HG02571 (cell line): Measurements from ENCODE around the gene HIGD1C.

Experiments
- ATAC-seq: cut with Tn5 transposase; IDR thresholded peaks from one replicate; pipeline ENCODE4 v1.9.1; 2021; ENCODE audit warnings: mild to moderate bottlenecking, moderate library complexity; ENCODE audit not compliant: unreplicated experiment

The HIGD1C gene

DNA sequence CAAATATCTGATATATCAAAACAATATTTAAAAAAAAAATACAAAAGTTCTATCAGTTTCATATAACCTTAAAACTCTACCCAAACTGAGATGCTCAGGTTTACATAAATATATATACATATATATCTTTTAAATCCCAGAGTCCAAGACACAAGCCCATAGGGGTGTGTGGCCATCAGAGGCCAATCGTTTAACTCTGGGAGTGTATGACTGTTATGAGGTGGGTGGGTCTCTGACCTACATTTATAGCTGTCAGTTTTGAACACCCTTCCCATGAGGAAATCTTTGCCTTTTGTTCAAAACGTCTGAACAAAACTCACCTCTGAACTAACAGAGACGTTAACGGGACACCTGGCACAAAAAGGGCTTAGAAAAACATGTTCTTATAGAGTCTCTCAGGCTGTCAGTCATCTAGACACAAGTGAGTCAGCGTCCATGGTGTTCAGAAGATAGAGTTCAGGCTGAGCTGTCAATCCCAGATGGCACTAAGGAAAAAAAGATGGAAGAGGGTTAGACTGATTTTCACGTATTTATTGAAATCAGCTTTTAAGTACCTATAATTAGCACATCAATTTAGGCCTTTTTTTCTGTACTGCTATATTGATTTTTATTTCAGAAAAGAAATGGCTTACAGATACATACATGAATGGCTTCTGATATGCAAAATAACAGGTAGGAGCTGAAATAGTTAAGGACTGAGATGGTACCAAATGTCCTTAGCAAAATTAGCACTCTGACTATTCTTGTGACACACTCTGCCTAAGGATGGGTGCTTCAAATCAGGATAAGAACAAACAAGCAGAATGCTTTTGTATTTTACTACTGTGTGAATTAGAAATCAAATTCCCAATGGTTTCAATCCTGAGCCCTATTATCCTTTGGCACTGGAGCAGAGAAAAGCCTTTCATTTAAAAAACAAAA is 29.2 kb downstream of the HIGD1C start:
- ATAC-seq, result no peak

- ATAC-seq, result no peak
These were observed 32.4 kb downstream of the HIGD1C start for GRCh38 chr12:50984586-50985298.

- ATAC-seq, result no peak
These were observed 33.0 kb downstream of the HIGD1C start for GRCh38 chr12:50985322-50985721.

DNA sequence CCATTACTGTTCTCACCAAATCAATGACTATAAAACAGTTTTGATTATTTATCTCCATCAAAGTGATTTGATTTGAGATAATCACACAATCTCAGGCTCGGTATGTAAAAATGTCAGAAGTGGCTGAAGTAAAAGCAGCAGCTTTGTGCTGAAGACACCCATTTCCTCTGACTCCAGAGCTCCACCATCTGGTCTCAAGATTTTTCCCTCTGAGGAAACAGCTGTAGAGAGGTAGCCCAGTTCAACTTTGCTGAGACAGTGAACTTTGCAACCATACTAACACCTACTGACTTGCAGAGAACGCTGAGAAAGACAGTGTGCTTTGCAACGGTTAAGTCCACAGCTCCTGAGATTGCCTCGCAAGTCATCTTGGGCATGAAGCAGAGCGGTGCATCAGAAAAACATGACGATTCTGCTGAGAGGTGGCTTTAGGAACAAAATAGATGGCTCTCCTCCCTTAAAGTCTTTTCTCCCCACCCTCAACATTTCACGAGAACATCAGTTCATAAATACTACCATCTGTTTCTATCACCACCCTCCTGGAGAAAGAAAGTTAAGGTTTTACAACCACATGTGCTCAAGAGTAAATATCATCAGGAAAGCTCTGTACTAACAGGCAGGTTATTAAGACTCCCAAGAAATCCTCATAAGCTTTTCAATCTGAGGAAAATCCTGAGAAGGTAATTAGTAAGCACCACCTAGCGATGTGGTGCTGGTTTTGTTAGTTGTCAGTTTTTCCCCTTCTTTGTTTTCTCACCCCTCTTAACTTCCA is 34.8 kb downstream of the HIGD1C start:
- ATAC-seq, result no peak

- ATAC-seq, result no peak
These were observed 35.7 kb downstream of the HIGD1C start for GRCh38 chr12:50988051-50988450.

- no peak for ATAC-seq
These were observed 36.5 kb downstream of the HIGD1C start for GRCh38 chr12:50988871-50989270.

GRCh38 chr12:50990147-50990727 is 37.9 kb downstream of the HIGD1C start:
- no peak for ATAC-seq

GRCh38 chr12:50990791-50991190 is 38.4 kb downstream of the HIGD1C start:
- ATAC-seq, result no peak

DNA sequence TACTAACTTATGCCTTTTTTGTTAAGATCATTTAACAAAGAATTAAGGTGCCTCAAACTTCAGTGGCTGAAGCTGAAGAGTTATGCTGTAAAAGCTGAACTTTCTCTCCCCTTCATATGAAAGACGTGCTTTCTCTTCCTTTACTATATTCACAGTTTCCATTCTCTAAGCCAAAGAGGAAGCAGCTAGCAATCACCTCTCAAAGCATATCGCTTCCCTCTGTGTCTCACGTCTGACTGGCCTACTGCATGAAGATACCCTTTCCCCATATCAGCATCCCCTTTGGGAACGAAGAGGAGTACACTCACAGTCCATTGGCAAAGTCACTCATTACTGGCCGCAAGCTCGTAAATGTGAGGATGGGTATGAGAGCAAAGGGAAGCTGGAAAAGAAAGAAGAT is 38.9 kb downstream of the HIGD1C start:
- no peak for ATAC-seq

DNA sequence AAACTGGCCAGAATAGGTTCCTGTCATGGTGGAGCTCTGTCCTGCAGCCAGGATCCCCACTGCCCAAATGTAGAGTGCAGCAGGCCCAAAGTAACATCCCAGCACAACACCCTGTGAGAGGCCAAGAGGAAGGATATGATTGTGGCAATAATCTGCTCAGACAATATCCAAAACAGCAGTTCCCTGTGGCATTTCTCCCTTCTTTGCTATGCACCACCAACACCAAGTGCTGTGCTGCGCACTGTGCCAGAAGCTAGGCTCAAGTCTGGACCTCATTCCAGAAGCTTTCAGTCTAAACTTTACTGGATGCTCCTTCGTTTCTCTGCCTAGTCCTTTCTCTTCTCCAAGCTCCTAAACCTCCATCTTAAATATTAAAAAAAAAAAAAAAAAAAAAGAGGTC is 40.5 kb downstream of the HIGD1C start:
- no peak for ATAC-seq

DNA sequence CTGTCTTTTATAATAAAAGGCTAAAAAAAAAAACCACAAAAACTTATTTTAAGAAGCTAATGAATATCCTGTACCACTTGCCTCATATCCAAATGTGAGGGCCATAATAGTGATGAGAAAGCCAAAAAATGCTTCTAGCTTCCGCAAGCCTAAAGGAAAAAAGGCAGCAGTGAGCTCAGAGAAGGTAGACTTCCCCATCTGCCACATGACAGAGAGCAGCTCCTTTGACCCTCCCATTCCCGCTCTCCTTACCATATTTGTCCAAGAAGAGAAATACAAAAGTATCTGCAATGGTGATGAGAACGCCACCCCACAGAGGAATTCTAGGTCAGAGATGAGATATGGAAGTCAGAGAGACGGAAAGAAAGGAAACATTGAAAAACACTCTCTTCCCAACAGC is 46.7 kb downstream of the HIGD1C start:
- no peak for ATAC-seq

- ATAC-seq, result no peak
These were observed 47.9 kb downstream of the HIGD1C start for GRCh38 chr12:51000245-51000644.

DNA sequence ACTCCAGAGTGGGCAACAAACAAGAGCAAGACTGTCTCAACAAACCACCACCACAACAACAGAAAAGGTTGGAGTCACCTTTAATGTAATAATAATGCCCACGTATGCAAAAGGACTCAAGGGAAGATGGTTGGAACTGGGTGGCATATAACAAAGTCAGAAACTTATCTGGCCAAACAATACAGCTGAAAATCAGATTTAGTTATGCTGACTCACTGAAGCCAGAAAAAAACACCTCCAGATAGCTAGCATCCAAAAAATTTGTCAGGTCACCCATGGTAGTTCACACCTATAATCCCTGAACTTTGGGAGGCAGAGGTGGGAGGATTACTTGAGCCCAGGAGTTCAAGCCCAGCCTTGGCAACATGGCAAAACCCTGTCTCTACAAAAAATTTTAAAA is 49.5 kb downstream of the HIGD1C start:
- no peak for ATAC-seq

DNA sequence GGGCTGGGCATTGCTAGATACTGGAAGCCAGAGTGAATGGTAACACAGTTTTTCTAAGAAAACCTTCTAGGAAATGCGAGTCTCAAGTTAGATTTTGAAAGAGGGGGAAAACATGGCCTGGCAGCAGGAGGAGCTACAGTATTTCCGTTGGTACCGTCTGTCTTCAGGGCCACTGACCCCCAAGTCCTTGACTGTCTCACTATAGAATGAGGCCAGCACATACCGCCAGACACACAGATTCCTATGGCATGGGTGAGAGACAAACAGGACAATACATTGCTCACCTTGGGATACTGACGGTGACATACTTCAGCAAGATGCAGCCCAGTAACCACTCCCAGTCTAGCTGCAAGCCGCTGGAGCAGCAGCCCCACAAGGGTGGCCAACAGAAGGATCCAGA is 52.2 kb downstream of the HIGD1C start:
- ATAC-seq, result no peak

- ATAC-seq, result no peak
These were observed 52.7 kb downstream of the HIGD1C start for GRCh38 chr12:51005030-51005429.

GRCh38 chr12:51005671-51006070 is 53.3 kb downstream of the HIGD1C start:
- ATAC-seq, result no peak

DNA sequence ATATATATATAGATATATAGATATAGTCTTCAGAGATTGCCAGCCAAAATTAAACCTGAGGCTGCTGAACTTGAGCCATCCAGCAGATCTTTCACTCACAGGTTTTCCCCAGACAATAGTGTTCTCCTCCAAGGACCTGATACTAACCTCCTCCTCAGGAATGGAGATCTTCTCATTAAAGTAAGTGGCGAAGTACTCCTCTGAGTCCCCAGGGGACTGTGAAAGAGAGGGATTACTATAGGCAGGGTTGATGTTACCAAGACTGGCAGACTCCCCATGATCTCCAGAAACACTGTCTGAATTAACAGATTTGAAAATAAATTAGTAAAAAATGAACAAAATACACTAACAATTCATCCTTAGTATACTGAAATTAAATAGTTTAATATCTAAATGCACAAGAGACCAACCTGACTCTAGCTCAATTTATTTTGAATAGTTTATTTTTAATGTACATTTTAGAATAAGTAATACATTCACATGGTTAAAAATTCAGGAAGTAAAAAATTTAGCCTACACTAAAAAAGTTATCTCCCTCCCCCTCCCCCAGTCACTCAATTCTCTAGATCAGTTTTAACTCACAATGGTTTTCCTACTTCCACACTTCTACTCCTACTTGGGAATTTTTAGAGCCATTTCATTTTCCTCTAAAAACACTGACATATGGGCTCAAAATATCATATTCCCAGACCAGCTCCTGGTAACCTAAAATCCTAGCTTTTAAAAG is 56.1 kb downstream of the HIGD1C start:
- no peak for ATAC-seq

- ATAC-seq, result no peak
These were observed 56.7 kb downstream of the HIGD1C start for GRCh38 chr12:51009056-51009440.

DNA sequence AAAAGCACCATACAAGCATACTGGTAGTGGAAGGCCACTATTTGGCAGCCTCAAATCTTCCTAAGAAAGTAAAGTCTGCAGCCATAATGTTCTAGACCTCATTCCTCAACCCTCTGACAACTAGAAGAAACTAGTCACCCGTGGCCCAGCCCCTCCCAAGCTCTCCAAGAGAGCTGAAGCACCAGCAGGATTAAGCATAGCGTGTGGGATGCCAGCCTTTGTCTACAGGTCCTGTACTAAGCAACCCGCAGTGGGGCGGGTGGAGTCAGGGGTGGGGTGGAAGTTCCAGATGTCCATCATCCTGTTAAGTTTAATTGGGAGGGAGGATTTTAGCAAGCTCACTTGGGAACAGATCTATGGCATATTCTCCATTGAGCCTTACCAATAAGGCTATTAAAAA is 59.6 kb downstream of the HIGD1C start:
- ATAC-seq, result no peak

DNA sequence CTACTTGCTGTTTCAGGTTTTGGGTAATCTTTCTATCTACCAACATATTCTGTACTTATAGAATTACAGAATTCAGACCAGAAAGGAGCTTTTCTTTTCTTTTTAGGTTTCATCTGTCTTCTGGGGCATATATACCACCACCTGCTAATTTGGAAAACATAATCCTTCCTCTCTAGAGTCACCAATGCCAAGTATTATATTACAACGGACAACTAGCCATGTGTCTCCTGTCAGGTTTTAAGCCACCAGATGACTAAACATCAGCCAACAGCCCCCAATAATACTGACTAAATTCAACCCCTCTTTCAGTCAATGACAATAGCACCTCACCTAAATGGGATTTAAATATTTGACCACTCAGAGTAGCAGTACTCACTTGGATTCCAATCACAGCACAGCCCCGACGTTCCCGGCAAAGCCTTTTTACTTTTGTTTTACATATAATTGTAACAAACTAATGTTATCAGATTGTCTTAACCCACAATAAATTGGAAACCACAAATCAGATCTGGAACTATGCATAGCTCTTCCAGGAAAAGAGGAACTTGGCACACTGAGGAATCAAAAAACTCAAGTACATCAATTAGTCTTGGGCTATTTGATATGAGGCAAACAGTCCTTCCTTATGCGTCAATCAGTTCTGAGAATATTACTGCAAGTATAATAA is 60.4 kb downstream of the HIGD1C start:
- ATAC-seq, result no peak
